Measurements from ENCODE around the gene COL4A2.
"Not testable (repeated sequence)": the region's sequence is repeated elsewhere in the genome, so short reads cannot be mapped to it uniquely, and the experiment has no call there.

Gene COL4A2

DNA sequence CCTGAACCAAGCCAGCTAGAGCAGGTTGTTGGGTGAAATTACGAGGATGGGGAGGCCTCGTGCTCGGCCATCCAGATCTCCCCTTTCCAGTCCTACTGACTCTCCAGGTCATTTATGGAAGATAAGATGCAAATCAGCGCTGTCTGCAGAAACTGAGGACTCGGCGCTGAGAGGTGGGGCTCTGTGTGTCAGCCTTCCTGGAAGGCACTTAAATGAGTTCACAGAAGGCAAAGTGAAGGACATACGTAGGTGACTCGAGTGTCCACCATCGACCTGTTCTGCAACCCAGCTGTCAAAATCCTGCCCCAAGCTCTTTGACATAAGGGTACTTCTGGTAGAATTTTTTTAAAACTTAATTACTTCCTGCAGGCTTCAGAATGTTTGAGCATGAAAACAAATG, 168.0 kb downstream of the COL4A2 start:
- DNase-seq (ENCODE audit: low spot score) = no peak

- DNase-seq (ENCODE audit: low spot score) = no peak
Measured at GRCh38 chr13:110475550-110476219, 168.6 kb downstream of the COL4A2 start.

- no peak for DNase-seq (ENCODE audit: low spot score)
Measured at GRCh38 chr13:110476220-110476617, 169.1 kb downstream of the COL4A2 start.

DNA sequence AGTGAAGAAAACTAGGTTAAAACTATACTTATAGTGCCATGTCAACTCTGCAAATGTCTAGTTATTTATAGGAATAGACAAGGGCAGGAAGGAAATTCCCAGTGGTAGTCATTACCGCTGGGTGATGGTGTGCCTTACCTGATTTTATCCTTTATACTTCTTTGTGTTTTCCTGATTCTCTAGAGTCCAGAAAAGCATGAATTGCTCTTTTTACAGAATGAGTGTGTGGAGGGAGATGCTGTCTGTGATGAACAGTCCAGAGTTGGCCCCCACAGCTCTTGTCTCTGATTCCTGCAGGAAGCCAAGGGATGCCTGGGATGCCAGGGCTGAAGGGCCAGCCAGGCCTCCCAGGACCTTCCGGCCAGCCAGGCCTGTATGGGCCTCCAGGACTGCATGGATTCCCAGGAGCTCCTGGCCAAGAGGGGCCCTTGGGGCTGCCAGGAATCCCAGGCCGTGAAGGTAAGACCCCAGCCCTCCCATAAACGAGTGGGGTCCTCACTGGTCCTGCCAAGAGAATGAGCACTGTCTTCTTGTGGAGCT, 170.7 kb downstream of the COL4A2 start:
- no peak for DNase-seq (ENCODE audit: low spot score)

DNA sequence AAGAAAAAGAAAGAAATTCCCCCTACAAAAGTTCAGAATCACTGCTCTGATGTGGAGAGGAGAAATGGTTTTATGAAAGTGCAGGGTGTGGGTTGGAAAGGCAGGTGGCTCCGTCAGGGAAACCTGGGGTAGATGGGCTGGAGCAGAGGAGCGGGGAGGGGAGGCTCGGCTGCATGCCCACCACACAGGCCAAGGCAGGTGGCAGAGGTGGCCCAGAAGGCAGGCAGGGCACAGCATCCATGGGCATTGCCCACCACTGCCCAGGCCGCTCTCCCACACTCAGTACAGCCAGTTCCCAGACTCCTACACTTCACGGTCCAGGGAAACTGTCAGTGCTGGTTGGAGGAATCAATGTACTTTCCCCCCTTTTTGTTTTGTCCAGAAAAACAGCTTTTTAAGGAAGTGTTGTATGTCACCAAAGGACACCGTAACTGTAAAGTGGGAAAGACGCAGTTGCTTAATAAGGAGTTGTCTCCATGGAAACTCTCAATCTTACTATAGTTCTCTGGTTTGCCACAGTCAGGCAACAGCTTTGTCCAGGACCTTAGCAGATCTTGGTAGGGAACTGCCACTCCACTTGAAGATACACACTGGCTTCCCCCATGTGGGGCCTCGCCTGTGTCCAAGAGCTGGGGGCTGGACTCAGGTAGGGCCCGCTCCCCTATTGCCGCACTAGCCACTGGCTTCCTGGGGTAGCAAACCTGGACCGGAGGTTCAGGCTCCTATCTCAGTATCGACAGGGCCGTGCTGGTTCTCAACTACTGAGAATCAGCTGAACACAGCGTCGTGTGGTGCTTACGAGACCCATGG, 171.5 kb downstream of the COL4A2 start:
- DNase-seq (ENCODE audit: low spot score) = no peak

- no peak for DNase-seq (ENCODE audit: low spot score)
Measured at GRCh38 chr13:110479215-110479545, 172.1 kb downstream of the COL4A2 start.

DNA sequence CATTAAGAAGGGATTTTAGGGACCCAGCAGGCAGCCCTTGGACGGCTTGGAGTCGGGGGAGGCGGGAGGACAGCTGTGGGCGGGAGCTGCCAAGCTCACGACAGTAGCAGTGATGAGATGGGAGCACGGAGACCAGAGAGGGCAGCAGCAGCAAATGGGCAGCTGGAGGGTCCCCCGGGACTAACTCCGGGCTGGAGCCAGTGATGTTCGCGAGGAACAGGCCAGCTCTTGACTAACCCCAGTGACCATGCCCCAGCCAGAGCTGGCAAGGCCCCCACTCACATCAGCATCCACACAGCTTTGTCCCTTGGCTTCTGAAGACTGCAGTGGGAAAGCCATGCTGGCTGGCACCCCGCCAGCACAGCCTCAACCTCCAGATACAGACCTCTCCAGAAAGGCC, 172.6 kb downstream of the COL4A2 start:
- DNase-seq (ENCODE audit: low spot score) = no peak

GRCh38 chr13:110480161-110480560, 173.1 kb downstream of the COL4A2 start:
- DNase-seq (ENCODE audit: low spot score) = no peak

DNA sequence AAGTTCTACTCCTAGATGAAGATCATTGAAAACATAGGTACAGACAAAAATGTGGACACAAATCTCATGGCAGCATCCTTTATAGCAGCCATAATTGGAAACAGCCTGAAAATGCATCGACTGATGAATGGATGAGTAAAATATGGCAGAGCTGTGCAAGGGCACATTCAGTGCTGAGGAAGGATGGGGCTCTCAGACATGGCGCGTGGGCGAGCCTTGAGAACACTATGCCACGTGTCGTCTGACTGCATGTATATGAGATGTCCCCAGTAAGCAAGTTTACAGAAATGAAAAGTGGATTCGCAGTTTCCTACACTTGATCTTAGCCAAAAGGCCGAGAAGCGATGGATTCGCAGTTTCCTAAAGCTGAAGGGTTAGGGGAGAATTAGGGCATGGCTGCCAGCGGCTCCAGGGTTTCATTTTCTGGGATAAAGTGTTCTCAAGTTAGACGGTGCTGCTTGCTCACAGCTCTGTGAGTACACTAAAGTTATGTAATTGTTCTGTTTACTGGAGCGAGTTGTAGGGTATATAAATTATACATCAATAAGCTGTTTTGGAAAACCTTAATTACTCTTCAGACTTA, 176.4 kb downstream of the COL4A2 start:
- no peak for DNase-seq (ENCODE audit: low spot score)

DNA sequence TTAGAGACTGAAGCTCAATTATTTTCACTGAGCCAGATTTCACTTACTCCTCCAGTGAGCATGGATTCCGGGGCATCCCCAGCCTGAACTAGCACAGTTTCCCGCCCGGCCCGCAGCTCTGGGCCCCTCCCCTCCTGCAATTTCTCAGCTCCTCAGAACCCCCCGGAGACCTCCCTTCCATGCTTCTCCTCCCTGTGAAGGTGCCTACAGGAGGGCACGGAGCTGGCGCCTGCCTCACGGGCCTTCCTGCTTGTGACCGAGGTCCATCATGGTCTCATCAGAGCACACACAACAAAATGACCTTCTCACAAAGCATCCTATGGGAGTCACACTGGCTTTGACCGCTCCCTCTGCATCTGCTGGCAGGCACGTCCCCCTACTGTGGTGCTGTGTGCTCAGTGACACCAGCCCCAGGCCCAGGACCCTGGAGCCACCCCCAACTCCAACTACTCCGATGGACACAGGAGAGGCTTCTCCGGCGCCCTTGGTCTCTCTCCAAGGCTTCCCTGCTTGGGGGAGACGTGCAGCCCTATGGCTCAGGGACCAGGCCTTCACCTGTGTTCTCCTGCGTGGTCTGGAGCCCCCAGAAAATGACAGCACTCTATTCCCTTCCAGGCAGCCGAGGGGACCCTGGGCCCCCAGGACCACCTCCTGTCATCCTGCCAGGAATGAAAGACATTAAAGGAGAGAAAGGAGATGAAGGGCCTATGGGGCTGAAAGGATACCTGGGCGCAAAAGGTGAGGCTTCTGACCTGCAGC, 177.4 kb downstream of the COL4A2 start:
- no peak for DNase-seq (ENCODE audit: low spot score)

- no peak for DNase-seq (ENCODE audit: low spot score)
Measured at GRCh38 chr13:110485604-110486003, 178.5 kb downstream of the COL4A2 start.

GRCh38 chr13:110486061-110486715, 179.1 kb downstream of the COL4A2 start:
- no peak for DNase-seq (ENCODE audit: low spot score)

DNA sequence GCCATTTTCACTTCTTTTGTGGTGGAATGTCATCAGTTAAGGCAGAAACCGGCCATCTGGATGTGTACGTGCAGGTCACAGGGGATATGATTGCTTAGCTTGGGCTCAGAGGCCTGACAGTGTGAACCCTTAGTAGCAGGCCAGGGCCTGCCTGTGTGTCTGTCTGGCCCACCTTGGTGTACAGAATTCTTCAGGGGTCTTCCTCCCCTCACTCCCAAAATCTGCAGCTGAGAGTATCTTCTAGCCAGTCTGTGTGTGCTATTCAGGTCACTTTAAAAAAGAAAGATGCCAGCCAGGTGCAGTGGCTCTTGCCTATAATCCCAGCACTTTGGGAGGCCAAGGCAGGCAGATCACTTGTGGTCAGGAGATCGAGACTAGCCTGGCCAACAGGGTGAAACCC, 179.8 kb downstream of the COL4A2 start:
- not testable (repeated sequence) for DNase-seq (ENCODE audit: low spot score)

DNA sequence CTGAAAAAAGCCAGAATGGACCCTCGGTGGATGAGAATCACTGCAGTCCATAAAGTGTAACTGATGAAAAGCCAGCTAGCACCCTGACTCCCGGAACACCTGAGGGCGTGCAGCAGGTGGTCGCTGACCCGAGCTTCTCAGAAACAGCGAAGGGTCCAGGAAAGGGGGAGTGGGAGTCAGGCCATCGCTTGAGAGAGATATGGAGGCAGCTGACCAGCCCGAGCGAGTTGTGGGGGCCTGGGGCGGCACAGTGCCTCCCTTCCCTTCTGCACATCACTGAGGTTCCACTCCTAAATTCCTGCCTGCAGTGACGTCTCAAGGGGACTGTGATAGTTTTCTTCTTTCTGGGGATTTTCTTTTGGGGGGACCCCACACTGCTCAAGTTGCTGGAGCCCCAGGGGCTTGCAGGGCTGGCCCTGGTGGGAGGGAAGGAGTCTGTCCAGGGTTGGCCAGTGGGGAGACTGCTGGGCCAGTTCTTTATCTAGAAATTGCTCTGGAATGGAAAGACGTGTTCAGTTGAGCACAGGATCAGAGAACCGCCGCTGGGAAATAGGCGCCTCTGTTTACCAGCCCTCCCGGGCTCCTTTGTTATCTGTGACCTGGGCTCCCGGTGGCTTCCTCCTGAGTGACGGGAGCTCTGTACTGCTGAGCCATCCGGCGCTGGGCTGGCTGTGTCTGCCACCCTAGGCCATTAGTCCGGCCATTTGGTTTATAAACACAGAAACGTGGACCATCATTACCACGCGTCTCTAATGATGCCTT, 183.1 kb downstream of the COL4A2 start:
- no peak for DNase-seq (ENCODE audit: low spot score)

DNA sequence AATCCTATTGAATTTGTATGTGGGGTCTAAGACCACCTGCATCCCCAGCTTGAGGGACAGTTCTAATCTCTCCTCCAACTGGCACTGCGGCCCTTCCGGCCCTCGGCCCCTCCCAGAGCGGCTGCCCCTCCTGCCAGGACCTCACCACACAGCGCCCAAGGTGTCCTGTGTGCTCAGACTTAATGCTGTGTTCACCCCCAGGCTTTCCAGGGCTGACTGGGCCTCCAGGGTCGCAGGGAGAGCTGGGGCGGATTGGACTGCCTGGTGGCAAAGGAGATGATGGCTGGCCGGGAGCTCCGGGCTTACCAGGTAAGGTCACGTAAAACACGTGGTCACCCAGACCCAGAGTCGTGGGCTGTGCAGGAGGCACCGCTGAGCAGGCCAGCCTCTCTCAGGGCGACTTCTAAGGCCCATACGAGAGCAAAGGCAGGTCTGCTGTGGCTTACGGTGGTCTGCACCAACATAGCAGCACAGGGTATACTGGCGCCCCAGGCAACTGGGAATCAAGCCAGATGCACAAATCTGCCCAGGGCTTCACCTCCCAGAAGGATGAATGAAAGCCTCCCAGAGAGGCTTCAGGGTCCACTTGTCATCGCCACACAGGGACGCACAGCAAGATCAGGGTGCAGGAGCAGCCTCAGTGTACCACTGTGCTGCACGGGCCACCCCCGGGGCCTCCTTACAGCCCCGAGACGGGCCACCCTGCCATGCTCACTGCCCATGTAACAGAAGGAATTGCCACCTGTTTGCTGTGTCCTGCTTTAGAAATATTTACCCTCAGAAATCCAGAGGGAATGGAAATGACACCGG, 185.0 kb downstream of the COL4A2 start:
- DNase-seq (ENCODE audit: low spot score) = no peak

DNA sequence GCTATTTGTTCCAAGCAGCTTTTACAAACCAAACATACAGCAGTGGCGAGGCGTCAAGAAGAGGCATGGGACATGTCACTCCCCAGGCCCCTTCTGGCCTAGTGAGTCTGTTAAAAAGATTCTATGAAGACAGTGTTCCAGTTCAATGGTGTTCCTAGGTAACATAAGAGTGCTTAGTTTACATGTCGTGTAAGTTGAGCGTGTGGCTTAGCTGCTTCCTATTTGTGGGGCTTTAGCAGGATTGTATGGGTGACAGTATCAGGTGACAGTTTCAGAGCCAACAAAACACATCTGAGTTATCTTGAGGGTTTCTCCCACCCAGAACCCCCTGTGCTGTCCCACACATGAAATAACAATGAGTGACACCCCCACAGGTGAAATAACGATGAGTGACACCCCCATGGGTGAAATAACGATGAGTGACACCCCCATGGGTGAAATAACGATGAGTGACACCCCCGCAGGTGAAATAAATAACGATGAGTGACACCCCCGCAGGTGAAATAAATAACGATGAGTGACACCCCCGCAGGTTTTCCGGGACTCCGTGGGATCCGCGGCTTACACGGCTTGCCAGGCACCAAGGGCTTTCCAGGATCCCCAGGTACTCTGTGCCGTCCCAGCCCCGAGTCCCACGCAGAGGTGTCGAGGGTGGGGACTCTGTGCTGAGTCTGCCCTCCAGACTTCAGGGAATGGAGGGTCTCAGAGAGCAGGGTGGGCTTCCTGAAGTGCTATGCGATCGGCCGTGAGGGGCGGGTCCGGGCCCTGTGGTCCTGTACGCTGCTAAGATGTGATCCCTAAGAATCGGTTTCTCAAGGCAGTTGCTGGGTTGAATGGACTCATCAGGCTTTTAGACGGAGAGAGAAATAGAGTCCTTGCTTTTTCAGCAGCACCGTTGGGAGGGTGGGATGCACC, 185.9 kb downstream of the COL4A2 start:
- DNase-seq (ENCODE audit: low spot score) = no peak

- DNase-seq (ENCODE audit: low spot score) = no peak
Measured at GRCh38 chr13:110493613-110494012, 186.5 kb downstream of the COL4A2 start.

DNA sequence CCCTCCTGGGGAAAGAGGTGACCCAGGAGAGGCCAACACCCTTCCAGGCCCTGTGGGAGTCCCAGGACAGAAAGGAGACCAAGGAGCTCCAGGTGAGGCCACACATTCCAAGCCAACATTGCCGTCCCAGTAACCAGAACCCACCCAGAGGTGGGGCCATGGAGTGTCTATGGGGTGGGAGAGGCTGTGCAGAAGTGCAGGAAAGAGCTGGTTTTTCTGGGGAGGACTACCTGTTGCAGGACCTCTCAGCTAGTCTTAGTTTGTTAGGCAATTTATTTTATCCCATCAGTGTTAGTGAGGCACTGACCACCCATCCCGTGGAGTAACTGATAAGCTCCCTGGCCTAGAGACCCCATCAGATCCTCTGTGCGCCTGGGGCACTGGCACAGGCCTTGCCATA, 188.3 kb downstream of the COL4A2 start:
- no peak for DNase-seq (ENCODE audit: low spot score)

- DNase-seq (ENCODE audit: low spot score) = no peak
Measured at GRCh38 chr13:110495881-110496280, 188.8 kb downstream of the COL4A2 start.
